OCI-LY3 (cell line): ENCODE data around the gene ZNF429.
"Not testable (repeated sequence)": the region's sequence is repeated elsewhere in the genome, so short reads cannot be mapped to it uniquely, and the experiment has no call there.

Experiments
- H2AFZ ChIP-seq: fragments of 200-600, 300-600 bp; shearing (Covaris generic); 2 replicates; pipeline ENCODE4 v1.6.0; 2014; ENCODE audit warnings: antibody characterized with exemption, low read depth, low read length
- H3K27ac ChIP-seq: fragments of 200-600, 300-600 bp; sonication (generic); 2 replicates; pipeline ENCODE4 v1.5.1; 2014; ENCODE audit warnings: mild to moderate bottlenecking, low read length, moderate library complexity, mixed read lengths
- H3K27me3 ChIP-seq: fragments of 200-600, 300-600 bp; sonication (generic); 2 replicates; pipeline ENCODE4 v1.6.1; 2014; ENCODE audit warnings: low read depth, low read length, mixed read lengths
- H3K36me3 ChIP-seq: fragments of 200-600, 300-600 bp; sonication (generic); replicated peaks from 2 replicates; pipeline ENCODE3; 2014; ENCODE audit warnings: low read depth, low read length, mixed read lengths
- H3K4me1 ChIP-seq: fragments of 300-600, 200-600 bp; sonication (generic); 2 replicates; pipeline ENCODE4 v1.6.1; 2014; ENCODE audit warnings: low read length, mixed read lengths
- H3K4me2 ChIP-seq: fragments of 200-600, 300-600 bp; sonication (generic); 2 replicates; pipeline ENCODE4 v1.6.1; 2014; ENCODE audit warnings: low read length, mixed read lengths
- H3K4me3 ChIP-seq: fragments of 300-600, 200-600 bp; sonication (generic); 2 replicates; pipeline ENCODE4 v1.5.1; 2014; ENCODE audit warnings: antibody characterized with exemption, mild to moderate bottlenecking, low read length, moderate library complexity
- H3K79me2 ChIP-seq: fragments of 300-600, 200-600 bp; shearing (Covaris generic); 2 replicates; pipeline ENCODE4 v1.6.1; 2014; ENCODE audit warnings: mild to moderate bottlenecking, low read length, mixed read lengths
- H3K9ac ChIP-seq: fragments of 300-600, 200-600 bp; shearing (Covaris generic); 2 replicates; pipeline ENCODE4 v1.6.0; 2014; ENCODE audit warnings: mild to moderate bottlenecking, low read length, moderate library complexity
- H3K9me3 ChIP-seq: fragments of 200-600, 300-600 bp; shearing (Covaris generic); 2 replicates; pipeline ENCODE4 v1.6.1; 2014; ENCODE audit warnings: low read length, mixed read lengths; ENCODE audit not compliant: insufficient read depth
- H4K20me1 ChIP-seq: fragments of 200-600, 300-600 bp; sonication (generic); 2 replicates; pipeline ENCODE4 v1.6.1; 2016; ENCODE audit warnings: low read length, mixed read lengths; ENCODE audit not compliant: insufficient read depth
- EZH2phosphoT487 ChIP-seq: fragments of 200-600 bp; shearing (Covaris generic); IDR thresholded peaks from 2 replicates; pipeline ENCODE4 v1.6.1; 2018; ENCODE audit warnings: antibody characterized with exemption, mixed run types, low read depth
- TF ChIP-seq, protein P1 (sequence below): fragments of 200-600, 300-600 bp; sonication (generic); IDR thresholded peaks from 2 replicates; pipeline ENCODE4 v1.5.1; 2014; ENCODE audit warnings: antibody characterized with exemption, low read length, low read depth

Gene ZNF429

DNA sequence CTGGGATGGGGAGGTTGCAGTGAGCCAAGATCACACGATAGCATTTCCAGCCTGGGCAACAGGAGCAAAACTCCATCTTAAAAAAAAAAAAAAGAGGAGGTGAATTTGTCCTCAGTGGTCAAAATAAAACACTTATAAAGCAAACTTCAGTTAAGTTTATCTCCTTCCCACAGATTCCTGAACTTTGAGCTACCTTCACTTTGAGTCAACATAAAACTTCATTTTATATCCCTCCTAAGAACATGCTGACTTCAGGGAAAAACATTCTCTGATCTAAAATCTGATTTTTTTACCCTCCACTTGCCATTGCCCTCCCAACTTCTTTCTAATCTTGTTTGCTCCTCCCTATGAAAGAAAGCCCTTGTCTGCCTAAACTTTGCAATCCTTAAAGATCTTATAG, 59.0 kb downstream of the ZNF429 start:
- Histone ChIP-seq H3K4me1 (no peaks in the 10 kb centered on the region), H3K9ac (no peak overlapping the region), H3K79me2 (no peaks in the 10 kb centered on the region), H4K20me1 (no peaks in the 10 kb centered on the region), H3K9me3 (peaks cover 4% of the 10 kb centered on the region; the same call in 1 of the 2 replicates), H3K27ac (no peak overlapping the region), H2AFZ (no peak overlapping the region), H3K27me3 (no peaks in the 10 kb centered on the region), H3K4me2 (no peak overlapping the region), H3K36me3 (no peaks in the 10 kb centered on the region), H3K4me3 (no peak overlapping the region)
- TF ChIP-seq EZH2phosphoT487 = no peak
- TF ChIP-seq, protein P1, sequence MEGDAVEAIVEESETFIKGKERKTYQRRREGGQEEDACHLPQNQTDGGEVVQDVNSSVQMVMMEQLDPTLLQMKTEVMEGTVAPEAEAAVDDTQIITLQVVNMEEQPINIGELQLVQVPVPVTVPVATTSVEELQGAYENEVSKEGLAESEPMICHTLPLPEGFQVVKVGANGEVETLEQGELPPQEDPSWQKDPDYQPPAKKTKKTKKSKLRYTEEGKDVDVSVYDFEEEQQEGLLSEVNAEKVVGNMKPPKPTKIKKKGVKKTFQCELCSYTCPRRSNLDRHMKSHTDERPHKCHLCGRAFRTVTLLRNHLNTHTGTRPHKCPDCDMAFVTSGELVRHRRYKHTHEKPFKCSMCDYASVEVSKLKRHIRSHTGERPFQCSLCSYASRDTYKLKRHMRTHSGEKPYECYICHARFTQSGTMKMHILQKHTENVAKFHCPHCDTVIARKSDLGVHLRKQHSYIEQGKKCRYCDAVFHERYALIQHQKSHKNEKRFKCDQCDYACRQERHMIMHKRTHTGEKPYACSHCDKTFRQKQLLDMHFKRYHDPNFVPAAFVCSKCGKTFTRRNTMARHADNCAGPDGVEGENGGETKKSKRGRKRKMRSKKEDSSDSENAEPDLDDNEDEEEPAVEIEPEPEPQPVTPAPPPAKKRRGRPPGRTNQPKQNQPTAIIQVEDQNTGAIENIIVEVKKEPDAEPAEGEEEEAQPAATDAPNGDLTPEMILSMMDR = no peak

DNA sequence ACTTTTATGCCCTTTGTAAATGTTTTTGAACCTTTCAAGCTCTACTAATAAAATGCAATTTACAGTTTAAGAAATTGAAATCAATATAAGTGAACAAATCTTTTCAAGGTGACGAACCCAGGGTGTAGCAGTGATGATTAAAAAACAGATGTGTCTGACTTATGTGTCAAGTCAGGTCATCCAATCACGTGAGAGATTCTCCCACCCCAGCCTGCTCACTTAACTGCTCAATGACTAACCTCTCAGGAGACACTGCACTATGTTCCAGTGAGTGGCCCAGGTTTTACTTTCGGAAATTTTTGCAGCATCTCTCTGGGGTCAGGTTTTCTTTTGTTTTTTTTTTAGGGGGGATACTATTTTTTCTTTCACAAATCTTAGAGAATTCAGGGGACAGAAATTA, 60.7 kb downstream of the ZNF429 start:
- H3K4me1 ChIP-seq = no peaks in the 10 kb centered on the region
- H3K27me3 ChIP-seq = no peaks in the 10 kb centered on the region
- no peaks in the 10 kb centered on the region for H3K79me2 ChIP-seq
- no peak overlapping the region for H3K4me3 ChIP-seq
- peaks cover 8% of the 10 kb centered on the region; the same call in 1 of the 2 replicates for H3K9me3 ChIP-seq
- H3K27ac ChIP-seq = no peak overlapping the region
- TF ChIP-seq, protein P1 = no peak
- no peak for TF ChIP-seq EZH2phosphoT487
- no peak overlapping the region for H2AFZ ChIP-seq
- H3K36me3 ChIP-seq = no peaks in the 10 kb centered on the region
- H4K20me1 ChIP-seq = no peaks in the 10 kb centered on the region
- H3K9ac ChIP-seq = no peak overlapping the region
- no peak overlapping the region for H3K4me2 ChIP-seq

DNA sequence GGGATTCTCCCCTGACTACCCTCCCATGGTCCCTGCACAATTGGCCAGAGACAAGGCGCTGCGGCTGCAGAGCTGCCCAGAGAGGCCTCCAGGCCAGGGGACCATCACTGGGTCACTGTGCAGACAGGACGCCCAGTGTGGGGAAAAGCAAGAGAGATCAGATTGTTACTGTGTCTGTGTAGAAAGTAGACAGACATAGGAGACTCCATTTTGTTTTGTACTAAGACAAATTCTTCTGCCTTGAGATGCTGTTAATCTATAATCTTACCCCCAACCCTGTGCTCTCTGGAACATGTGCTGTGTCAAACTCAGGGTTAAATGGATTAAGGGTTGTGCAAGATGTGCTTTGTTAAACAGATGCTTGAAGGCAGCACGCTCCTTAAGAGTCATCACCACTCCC, 62.4 kb downstream of the ZNF429 start:
- peaks cover 10% of the 10 kb centered on the region; the same call in 1 of the 2 replicates for H3K9me3 ChIP-seq
- not testable (repeated sequence) for H3K4me2 ChIP-seq, H3K27ac ChIP-seq, H3K9ac ChIP-seq, H3K4me1 ChIP-seq, H3K36me3 ChIP-seq, H2AFZ ChIP-seq, H4K20me1 ChIP-seq, H3K4me3 ChIP-seq, H3K27me3 ChIP-seq, H3K79me2 ChIP-seq

DNA sequence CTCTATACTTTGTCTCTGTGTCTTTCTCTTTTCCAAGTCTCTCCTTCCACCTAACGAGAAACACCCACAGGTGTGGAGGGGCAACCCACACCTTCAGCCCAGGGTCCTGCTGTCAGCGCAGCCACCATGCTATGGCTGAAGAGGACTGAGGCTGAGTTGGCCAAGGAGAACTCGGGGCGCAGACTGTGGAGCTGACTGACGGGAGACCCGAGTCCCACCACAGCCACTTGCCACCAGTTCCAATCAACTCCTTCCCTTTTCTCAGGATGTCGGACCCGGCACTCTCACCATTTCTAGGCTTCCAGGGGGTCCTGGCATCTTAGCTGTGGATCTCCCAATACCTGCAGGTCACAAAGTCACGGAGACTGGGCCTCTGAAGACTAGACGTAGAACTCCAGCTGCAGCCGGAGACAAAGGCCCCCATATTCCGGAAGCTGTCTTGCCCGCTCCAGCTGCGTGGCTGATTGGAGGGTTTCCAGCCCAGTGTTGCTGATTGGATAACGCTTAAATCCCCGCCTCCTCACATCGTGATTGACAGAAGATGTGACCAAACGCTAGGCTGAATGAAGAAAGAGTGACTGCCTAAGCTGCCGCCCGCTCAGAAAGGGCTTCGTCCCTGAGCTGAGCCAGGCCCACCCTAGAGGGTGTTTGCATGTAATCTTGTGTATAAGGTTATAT, 63.6 kb downstream of the ZNF429 start:
- H3K27me3 ChIP-seq = no peaks in the 10 kb centered on the region
- no peaks in the 10 kb centered on the region for H3K36me3 ChIP-seq
- no peak overlapping the region for H3K27ac ChIP-seq
- H3K9ac ChIP-seq = no peak overlapping the region
- H3K4me1 ChIP-seq = no peaks in the 10 kb centered on the region
- no peak for TF ChIP-seq EZH2phosphoT487
- TF ChIP-seq, protein P1 = no peak
- no peaks in the 10 kb centered on the region for H4K20me1 ChIP-seq
- peaks cover 15% of the 10 kb centered on the region for H3K9me3 ChIP-seq
- H3K79me2 ChIP-seq = no peaks in the 10 kb centered on the region
- no peak overlapping the region for H3K4me2 ChIP-seq
- no peak overlapping the region for H3K4me3 ChIP-seq
- no peak overlapping the region for H2AFZ ChIP-seq
